ENCODE measurements around the gene CALY.

CALY gene

DNA sequence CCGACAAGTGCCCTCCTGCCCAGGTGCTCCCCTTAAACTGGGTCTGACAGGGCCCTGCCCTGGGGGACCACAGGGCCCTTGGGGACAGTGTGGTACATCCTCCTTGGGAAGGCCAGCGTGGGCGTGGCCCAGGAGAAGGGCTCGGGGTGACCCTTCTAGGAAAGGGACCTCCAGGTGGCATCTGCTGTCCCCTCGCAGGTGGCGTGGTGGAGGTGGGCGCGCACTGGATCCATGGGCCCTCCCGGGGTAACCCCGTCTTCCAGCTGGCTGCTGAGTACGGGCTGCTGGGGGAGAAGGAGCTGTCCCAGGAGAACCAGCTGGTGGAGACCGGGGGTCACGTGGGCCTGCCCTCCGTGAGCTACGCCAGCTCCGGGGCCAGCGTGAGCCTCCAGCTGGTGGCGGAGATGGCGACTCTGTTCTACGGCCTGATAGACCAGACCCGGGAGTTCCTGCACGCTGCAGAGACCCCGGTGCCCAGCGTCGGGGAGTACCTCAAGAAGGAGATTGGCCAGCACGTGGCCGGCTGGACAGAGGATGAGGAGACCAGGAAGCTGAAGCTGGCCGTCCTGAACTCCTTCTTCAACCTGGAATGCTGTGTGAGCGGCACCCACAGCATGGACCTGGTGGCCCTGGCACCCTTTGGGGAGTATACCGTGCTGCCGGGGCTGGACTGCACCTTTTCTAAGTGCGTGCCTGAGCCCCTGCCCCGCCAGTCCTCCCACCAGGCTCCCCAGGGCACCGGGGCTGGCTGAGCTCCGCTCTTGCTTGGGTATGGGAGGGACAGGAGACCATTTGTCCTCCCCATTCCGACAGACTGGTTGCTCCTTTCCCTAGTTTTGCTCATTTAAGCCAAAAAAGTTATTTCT lies 43.3 kb upstream of the CALY start:
- no peaks in the 10 kb centered on the region for H3K9me3 ChIP-seq (ENCODE audit: severe bottlenecking)
- peak overlapping the region; percentile 43 for H3K4me3 ChIP-seq (ENCODE audit: low read depth, low read length)
- H3K36me3 ChIP-seq: no peaks in the 10 kb centered on the region
- no peak overlapping the region; the same call in 1 of the 2 replicates for H3K27ac ChIP-seq
- no peaks in the 10 kb centered on the region for H3K27me3 ChIP-seq (ENCODE audit: insufficient read depth, low read depth, severe bottlenecking)
- TF ChIP-seq, protein P1, sequence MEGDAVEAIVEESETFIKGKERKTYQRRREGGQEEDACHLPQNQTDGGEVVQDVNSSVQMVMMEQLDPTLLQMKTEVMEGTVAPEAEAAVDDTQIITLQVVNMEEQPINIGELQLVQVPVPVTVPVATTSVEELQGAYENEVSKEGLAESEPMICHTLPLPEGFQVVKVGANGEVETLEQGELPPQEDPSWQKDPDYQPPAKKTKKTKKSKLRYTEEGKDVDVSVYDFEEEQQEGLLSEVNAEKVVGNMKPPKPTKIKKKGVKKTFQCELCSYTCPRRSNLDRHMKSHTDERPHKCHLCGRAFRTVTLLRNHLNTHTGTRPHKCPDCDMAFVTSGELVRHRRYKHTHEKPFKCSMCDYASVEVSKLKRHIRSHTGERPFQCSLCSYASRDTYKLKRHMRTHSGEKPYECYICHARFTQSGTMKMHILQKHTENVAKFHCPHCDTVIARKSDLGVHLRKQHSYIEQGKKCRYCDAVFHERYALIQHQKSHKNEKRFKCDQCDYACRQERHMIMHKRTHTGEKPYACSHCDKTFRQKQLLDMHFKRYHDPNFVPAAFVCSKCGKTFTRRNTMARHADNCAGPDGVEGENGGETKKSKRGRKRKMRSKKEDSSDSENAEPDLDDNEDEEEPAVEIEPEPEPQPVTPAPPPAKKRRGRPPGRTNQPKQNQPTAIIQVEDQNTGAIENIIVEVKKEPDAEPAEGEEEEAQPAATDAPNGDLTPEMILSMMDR (IDR thresholded peaks at IDR 0.05; ENCODE audit: low read depth, low read length): no peak
- no peak for DNase-seq

DNA sequence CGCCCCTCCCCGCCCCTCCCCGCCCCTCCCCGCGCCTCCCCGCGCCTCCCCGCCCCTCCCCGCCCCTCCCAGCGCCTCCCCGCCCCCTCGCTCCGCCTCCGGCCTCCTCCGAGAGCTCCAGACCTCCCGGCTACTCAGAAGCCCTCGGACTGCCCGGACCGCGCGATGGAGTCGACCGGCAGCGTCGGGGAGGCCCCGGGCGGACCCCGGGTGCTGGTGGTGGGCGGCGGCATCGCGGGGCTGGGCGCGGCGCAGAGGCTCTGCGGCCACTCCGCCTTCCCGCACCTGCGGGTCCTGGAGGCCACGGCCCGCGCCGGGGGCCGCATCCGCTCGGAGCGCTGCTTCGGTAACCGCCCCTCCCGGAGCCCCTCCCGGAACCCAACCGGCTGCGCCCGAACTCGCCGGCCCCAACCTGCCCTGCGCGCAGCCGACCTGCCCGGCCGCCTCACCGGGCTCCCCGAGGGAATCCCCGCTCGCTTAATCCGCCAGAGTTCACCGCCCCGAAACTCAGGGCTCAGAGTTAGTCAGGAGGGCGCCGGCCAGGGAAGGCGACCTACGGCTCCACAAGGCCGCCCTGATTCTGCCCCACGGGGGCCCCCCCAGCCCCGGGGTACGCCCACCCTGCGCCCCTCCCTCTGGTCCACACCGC lies 42.6 kb upstream of the CALY start, which contains the start of gene PAOX:
Gene PAOX (plus strand): TSS at position 111 of the 649 bp plus-strand sequence. CDS start 55 bp downstream, at position 166.
- Histone ChIP-seq H3K4me3 (ENCODE audit: low read depth, low read length) (peak within 1 kb of the TSS; percentile 66), H3K27ac (peak within 1 kb of the TSS; percentile 55), H3K9me3 (ENCODE audit: severe bottlenecking) (no peaks in the 10 kb centered on the region), H3K27me3 (ENCODE audit: insufficient read depth, low read depth, severe bottlenecking) (no peaks in the 10 kb centered on the region), H3K36me3 (no peaks in the 10 kb centered on the region)
- DNase-seq: peak; percentile 72
- TF ChIP-seq, protein P1 (IDR thresholded peaks at IDR 0.05; ENCODE audit: low read depth, low read length): no peak

DNA sequence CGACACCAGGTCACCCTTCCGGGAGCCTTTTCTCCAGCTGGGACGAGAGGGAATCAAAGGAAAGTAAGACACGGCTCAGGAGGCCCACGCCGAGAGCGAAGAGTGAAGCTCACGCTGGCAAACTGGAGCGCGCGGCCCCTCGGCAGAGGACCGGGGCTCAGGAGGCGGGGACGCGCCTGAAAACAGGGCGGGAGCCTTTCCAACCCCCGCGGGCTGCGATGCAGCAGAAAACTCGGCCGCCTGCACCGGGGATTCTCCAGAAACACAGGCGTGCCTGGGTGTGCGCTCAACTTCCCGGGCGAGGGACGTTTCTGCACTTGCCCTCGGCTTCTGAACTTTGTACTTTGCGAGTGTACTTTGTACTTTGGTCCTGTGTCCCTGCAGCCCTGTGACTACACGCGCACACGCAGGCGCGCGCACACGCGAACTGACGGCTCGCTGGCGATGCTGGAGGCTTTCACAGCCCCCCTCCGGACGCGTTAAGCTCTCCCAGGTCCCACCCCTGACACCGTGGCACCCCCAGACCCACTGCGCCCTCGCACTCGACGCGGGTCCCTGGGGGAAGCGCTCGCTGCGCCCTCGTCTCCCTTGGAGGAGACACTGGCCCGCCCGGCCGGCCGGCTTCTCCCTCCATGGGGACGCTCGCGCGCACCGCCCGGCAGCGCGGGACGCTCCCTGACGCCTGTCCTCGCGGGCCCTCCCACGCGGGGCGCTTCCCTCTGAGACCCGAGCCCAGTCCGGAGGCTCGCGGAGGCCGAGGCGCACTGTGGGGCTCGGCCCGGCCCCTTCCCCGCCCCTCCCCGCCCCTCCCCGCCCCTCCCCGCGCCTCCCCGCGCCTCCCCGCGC lies 41.8 kb upstream of the CALY start:
- H3K27ac ChIP-seq: peak overlapping the region; percentile 55

DNA sequence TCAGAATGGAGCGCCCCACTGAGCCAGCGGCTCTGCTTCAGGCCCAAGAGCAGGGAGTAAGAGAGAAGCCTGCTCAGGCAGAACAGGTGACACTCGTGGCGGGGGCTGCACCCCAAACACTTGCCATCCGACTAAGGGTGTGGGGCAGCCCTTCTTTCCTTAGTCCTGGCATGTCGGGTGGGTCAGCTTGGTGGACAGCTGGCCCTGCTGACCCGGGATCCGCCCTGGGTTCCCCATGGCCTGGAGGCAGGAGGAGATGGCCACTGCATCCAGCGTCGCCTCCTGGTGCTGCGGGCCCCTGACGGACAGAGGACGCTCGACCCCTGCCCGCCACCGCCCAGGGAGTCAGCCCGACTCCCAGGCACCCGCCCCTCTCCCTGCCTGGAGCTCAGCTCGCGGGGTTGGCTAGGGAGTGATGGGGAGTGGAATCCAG lies 41.1 kb upstream of the CALY start:
- DNase-seq: no peak
- H3K9me3 ChIP-seq (ENCODE audit: severe bottlenecking): no peaks in the 10 kb centered on the region
- H3K4me3 ChIP-seq (ENCODE audit: low read depth, low read length): peak overlapping the region; percentile 66

More for the DNA sequence above, 41.8 kb upstream of the CALY start:
- TF ChIP-seq, protein P1 (IDR thresholded peaks at IDR 0.05; ENCODE audit: low read depth, low read length): no peak
- Histone ChIP-seq H3K27me3 (ENCODE audit: insufficient read depth, low read depth, severe bottlenecking) (no peaks in the 10 kb centered on the region), H3K4me3 (ENCODE audit: low read depth, low read length) (peak overlapping the region; percentile 66), H3K9me3 (ENCODE audit: severe bottlenecking) (no peaks in the 10 kb centered on the region), H3K36me3 (no peaks in the 10 kb centered on the region)
- DNase-seq: peak; percentile 55

More for the DNA sequence above, 41.1 kb upstream of the CALY start:
- Histone ChIP-seq H3K36me3 (no peaks in the 10 kb centered on the region), H3K27ac (no peak overlapping the region), H3K27me3 (ENCODE audit: insufficient read depth, low read depth, severe bottlenecking) (no peaks in the 10 kb centered on the region)
- TF ChIP-seq, protein P1 (IDR thresholded peaks at IDR 0.05; ENCODE audit: low read depth, low read length): no peak

Measured in WERI-Rb-1 (cell line).